ENCODE measurements around the gene MXRA7.
"Not testable (repeated sequence)": the region's sequence is repeated elsewhere in the genome, so short reads cannot be mapped to it uniquely, and the experiment has no call there.

MXRA7 gene

GRCh38 chr17:76742958-76743357, 32.2 kb upstream of the MXRA7 start:
- no peak overlapping the region for H3K27ac ChIP-seq (ENCODE audit: low read length)
- no peaks in the 10 kb centered on the region for H3K9me3 ChIP-seq (ENCODE audit: insufficient read depth, low read depth, low read length)
- peaks cover 8% of the 10 kb centered on the region for H3K4me1 ChIP-seq (ENCODE audit: insufficient read depth, low read length)
- no peaks in the 10 kb centered on the region for H3K27me3 ChIP-seq (ENCODE audit: insufficient read depth, low read length)
- H3K9ac ChIP-seq (ENCODE audit: low read depth, low read length), result no peak overlapping the region
- H3K4me3 ChIP-seq (ENCODE audit: low read length), result no peak overlapping the region
- peaks cover 53% of the 10 kb centered on the region for H3K36me3 ChIP-seq (ENCODE audit: insufficient read depth, low read depth, low read length)

DNA sequence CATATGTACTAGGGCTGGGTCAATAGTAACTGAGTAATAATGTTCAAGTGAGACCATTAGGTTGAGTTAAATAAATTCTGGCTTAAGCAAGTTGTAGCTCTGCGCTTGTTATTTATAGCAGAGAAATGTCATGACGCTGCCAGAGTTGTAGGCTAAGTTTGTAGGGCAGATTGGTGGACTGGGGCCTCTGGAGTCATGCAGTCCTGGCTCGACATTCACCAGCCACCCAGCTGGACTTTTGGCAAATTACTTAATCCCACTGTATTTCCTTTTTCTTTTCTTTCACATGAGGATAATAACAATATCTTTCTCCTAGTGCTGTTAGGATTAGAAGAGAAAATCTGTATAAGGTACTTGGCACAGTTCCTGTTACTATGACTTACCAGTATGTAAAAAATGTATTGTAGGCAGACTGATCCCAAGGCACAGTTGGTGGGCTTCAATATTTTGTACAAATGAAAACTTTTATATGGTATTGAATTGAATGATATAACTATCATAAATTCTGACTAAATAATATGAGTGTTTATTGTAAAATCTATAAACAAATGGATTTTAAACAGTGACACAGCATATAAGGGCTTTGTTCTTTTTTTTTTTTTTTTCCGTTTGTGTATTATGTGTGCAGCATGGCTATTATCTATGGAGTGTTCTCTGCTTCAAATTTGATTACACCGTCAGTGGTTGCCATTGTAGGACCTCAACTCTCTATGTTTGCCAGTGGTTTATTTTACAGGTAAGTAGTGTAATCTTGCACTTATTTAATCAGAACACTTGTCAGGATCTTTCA, 29.8 kb upstream of the MXRA7 start:
- H3K27ac ChIP-seq (ENCODE audit: low read length), result no peak overlapping the region
- H3K36me3 ChIP-seq (ENCODE audit: insufficient read depth, low read depth, low read length), result peaks cover 46% of the 10 kb centered on the region
- no peaks in the 10 kb centered on the region for H3K9me3 ChIP-seq (ENCODE audit: insufficient read depth, low read depth, low read length)
- no peaks in the 10 kb centered on the region for H3K27me3 ChIP-seq (ENCODE audit: insufficient read depth, low read length)
- no peak overlapping the region for H3K4me3 ChIP-seq (ENCODE audit: low read length)
- H3K4me1 ChIP-seq (ENCODE audit: insufficient read depth, low read length), result peaks cover 8% of the 10 kb centered on the region
- no peak overlapping the region for H3K9ac ChIP-seq (ENCODE audit: low read depth, low read length)

DNA sequence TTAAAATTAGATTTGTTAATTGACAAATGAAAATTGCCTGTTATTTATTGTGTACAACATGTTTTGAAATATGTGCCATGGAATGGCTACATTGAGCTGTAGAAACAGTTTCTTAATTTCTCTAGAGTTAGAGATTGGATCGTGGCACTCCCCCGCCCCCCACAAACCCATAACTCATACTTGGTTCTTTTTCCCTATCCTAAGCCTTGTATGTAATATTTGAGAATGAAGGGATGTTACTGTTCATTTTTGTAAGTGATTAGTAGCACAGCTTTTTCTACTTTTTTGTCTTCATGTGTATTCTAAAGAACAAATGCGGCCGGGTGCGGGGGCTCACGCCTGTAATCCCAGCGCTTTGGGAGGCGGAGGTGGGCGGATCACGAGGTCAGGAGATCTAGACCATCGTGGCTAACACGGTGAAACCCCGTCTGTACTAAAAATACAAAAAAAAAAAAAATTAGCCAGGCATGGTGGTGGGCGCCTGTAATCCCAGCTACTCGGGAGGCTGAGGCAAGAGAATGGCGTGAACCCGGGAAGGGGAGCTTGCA, 28.9 kb upstream of the MXRA7 start:
- H3K27ac ChIP-seq (ENCODE audit: low read length); H3K9ac ChIP-seq (ENCODE audit: low read depth, low read length); H3K4me1 ChIP-seq (ENCODE audit: insufficient read depth, low read length); H3K9me3 ChIP-seq (ENCODE audit: insufficient read depth, low read depth, low read length); H3K27me3 ChIP-seq (ENCODE audit: insufficient read depth, low read length): not testable (repeated sequence)
- Histone ChIP-seq H3K4me3 (ENCODE audit: low read length) (peak overlapping the region; percentile 81; the same call in 1 of the 2 replicates), H3K36me3 (ENCODE audit: insufficient read depth, low read depth, low read length) (peaks cover 46% of the 10 kb centered on the region)

GRCh38 chr17:76738468-76738850, 27.7 kb upstream of the MXRA7 start:
- Histone ChIP-seq H3K4me3 (ENCODE audit: low read length) (peak overlapping the region; percentile 81), H3K27ac (ENCODE audit: low read length) (no peak overlapping the region), H3K9ac (ENCODE audit: low read depth, low read length) (peak overlapping the region; percentile 97), H3K27me3 (ENCODE audit: insufficient read depth, low read length) (no peaks in the 10 kb centered on the region), H3K4me1 (ENCODE audit: insufficient read depth, low read length) (peaks cover 12% of the 10 kb centered on the region), H3K9me3 (ENCODE audit: insufficient read depth, low read depth, low read length) (no peaks in the 10 kb centered on the region), H3K36me3 (ENCODE audit: insufficient read depth, low read depth, low read length) (peaks cover 47% of the 10 kb centered on the region)

GRCh38 chr17:76737676-76738467, 27.1 kb upstream of the MXRA7 start, which contains the start of gene MFSD11:
Gene MFSD11 (plus strand): TSS chr17:76738119. CDS start chr17:76738353, 234 bp downstream.
- Histone ChIP-seq H3K36me3 (ENCODE audit: insufficient read depth, low read depth, low read length) (peaks cover 52% of the 10 kb centered on the region), H3K4me3 (ENCODE audit: low read length) (peak within 1 kb of the TSS; percentile 92), H3K27ac (ENCODE audit: low read length) (peak within 1 kb of the TSS; percentile 82), H3K4me1 (ENCODE audit: insufficient read depth, low read length) (peaks cover 14% of the 10 kb centered on the region), H3K27me3 (ENCODE audit: insufficient read depth, low read length) (no peaks in the 10 kb centered on the region), H3K9ac (ENCODE audit: low read depth, low read length) (peak within 1 kb of the TSS; percentile 99), H3K9me3 (ENCODE audit: insufficient read depth, low read depth, low read length) (no peaks in the 10 kb centered on the region)

DNA sequence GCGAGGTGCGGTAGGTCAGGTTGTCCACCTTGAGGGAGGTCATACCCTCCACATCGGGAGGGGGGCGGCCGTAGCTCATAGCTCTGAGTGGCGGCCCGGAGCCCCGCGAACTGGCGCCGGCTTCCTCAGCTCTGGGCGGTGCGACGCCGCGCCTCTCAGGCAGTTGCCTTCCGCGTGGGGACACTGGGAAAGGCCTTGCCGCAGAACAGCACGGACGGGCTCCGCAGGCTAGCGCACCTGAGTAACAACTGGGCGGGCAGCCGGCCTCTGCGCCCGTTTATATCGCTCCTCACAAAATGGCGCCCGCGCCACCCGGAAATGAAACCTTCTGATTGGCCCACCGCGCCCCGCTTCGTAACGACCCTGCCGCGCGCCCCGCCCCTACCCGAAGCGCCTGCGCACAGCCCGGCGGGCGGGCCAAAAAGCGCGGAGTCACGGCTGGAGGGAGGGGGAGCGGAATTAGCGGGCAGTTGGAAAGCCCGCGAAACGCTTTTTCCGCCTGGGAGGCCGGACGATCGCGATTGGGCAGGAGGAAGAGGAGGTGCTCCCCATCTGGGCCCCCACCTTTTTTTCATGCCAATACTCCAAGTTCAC, 26.4 kb upstream of the MXRA7 start, which contains the start of gene SRSF2:
TSS of gene SRSF2 (minus strand) at position 250 of the 594 bp plus-strand sequence. CDS start at position 79, 171 bp downstream.
- H3K27me3 ChIP-seq (ENCODE audit: insufficient read depth, low read length), result no peaks in the 10 kb centered on the region
- H3K9ac ChIP-seq (ENCODE audit: low read depth, low read length), result peak within 1 kb of the TSS; percentile 99
- H3K4me3 ChIP-seq (ENCODE audit: low read length), result peak within 1 kb of the TSS; percentile 92
- H3K4me1 ChIP-seq (ENCODE audit: insufficient read depth, low read length), result peaks cover 14% of the 10 kb centered on the region
- peaks cover 53% of the 10 kb centered on the region for H3K36me3 ChIP-seq (ENCODE audit: insufficient read depth, low read depth, low read length)
- H3K9me3 ChIP-seq (ENCODE audit: insufficient read depth, low read depth, low read length), result no peaks in the 10 kb centered on the region
- H3K27ac ChIP-seq (ENCODE audit: low read length), result peak within 1 kb of the TSS; percentile 82

- H3K9me3 ChIP-seq (ENCODE audit: insufficient read depth, low read depth, low read length), result no peaks in the 10 kb centered on the region
- H3K4me3 ChIP-seq (ENCODE audit: low read length), result peak overlapping the region; percentile 92
- peak overlapping the region; percentile 82 for H3K27ac ChIP-seq (ENCODE audit: low read length)
- no peaks in the 10 kb centered on the region for H3K27me3 ChIP-seq (ENCODE audit: insufficient read depth, low read length)
- peaks cover 53% of the 10 kb centered on the region for H3K36me3 ChIP-seq (ENCODE audit: insufficient read depth, low read depth, low read length)
- H3K4me1 ChIP-seq (ENCODE audit: insufficient read depth, low read length), result peaks cover 14% of the 10 kb centered on the region
- H3K9ac ChIP-seq (ENCODE audit: low read depth, low read length), result peak overlapping the region; percentile 99
Measured at GRCh38 chr17:76736349-76737081, 25.8 kb upstream of the MXRA7 start.

GRCh38 chr17:76735586-76736348, 25.0 kb upstream of the MXRA7 start:
- H3K4me3 ChIP-seq (ENCODE audit: low read length), result peak overlapping the region; percentile 92
- no peaks in the 10 kb centered on the region for H3K9me3 ChIP-seq (ENCODE audit: insufficient read depth, low read depth, low read length)
- peaks cover 14% of the 10 kb centered on the region for H3K4me1 ChIP-seq (ENCODE audit: insufficient read depth, low read length)
- H3K9ac ChIP-seq (ENCODE audit: low read depth, low read length), result peak overlapping the region; percentile 99
- no peaks in the 10 kb centered on the region for H3K27me3 ChIP-seq (ENCODE audit: insufficient read depth, low read length)
- H3K27ac ChIP-seq (ENCODE audit: low read length), result peak overlapping the region; percentile 82
- peaks cover 53% of the 10 kb centered on the region for H3K36me3 ChIP-seq (ENCODE audit: insufficient read depth, low read depth, low read length)

- H3K27ac ChIP-seq (ENCODE audit: low read length), result no peak overlapping the region
- H3K9me3 ChIP-seq (ENCODE audit: insufficient read depth, low read depth, low read length), result no peaks in the 10 kb centered on the region
- H3K27me3 ChIP-seq (ENCODE audit: insufficient read depth, low read length), result no peaks in the 10 kb centered on the region
- H3K4me1 ChIP-seq (ENCODE audit: insufficient read depth, low read length), result peaks cover 14% of the 10 kb centered on the region
- peak overlapping the region; percentile 92 for H3K4me3 ChIP-seq (ENCODE audit: low read length)
- peak overlapping the region; percentile 99; the same call in 1 of the 2 replicates for H3K9ac ChIP-seq (ENCODE audit: low read depth, low read length)
- H3K36me3 ChIP-seq (ENCODE audit: insufficient read depth, low read depth, low read length), result peaks cover 57% of the 10 kb centered on the region
Measured at GRCh38 chr17:76735006-76735405, 24.2 kb upstream of the MXRA7 start.

- Histone ChIP-seq H3K27ac (ENCODE audit: low read length) (no peak overlapping the region), H3K27me3 (ENCODE audit: insufficient read depth, low read length) (no peaks in the 10 kb centered on the region), H3K36me3 (ENCODE audit: insufficient read depth, low read depth, low read length) (peaks cover 61% of the 10 kb centered on the region), H3K9me3 (ENCODE audit: insufficient read depth, low read depth, low read length) (no peaks in the 10 kb centered on the region), H3K4me3 (ENCODE audit: low read length) (peak overlapping the region; percentile 92), H3K4me1 (ENCODE audit: insufficient read depth, low read length) (peaks cover 14% of the 10 kb centered on the region), H3K9ac (ENCODE audit: low read depth, low read length) (peak overlapping the region; percentile 99; the same call in 1 of the 2 replicates)
Measured at GRCh38 chr17:76734080-76734840, 23.5 kb upstream of the MXRA7 start.
